ENCODE results near the gene RTBDN. TPM values are rescaled to one million over a fixed set of nuclear protein-coding genes. Genes with fewer than 3 reads are reported as not detected.
"Not testable (repeated sequence)": the region's sequence is repeated elsewhere in the genome, so short reads cannot be mapped to it uniquely, and the experiment has no call there.

The RTBDN gene
- total RNA-seq, 4 donors from 2014 or later: not detected

GRCh38 chr19:12833418-12833737 lies 1.0 kb downstream of the RTBDN start:
- H3K27me3 ChIP-seq: peaks cover 97% of the 10 kb centered on the region
- no peak for TF ChIP-seq POLR2AphosphoS5 (IDR thresholded peaks at IDR 0.05)
- TF ChIP-seq EP300 (IDR thresholded peaks at IDR 0.05; ENCODE audit: low read depth): no peak
- TF ChIP-seq CTCF (IDR thresholded peaks at IDR 0.05): no peak
- no peak for TF ChIP-seq POLR2A (IDR thresholded peaks at IDR 0.05)
- in situ Hi-C loops (cut with MboI; ENCODE audit: low pct_ligation_motif_present in 1 of 4, low pct_unique_long_range_greater_than_20kb in 1 of 4, low sequenced_read_pairs in 3 of 4): no loop called here

GRCh38 chr19:12828494-12828893 lies 5.9 kb downstream of the RTBDN start:
- no peak for TF ChIP-seq POLR2AphosphoS5 (IDR thresholded peaks at IDR 0.05)
- TF ChIP-seq EP300 (IDR thresholded peaks at IDR 0.05; ENCODE audit: low read depth): no peak
- TF ChIP-seq POLR2A (IDR thresholded peaks at IDR 0.05): no peak
- TF ChIP-seq CTCF (IDR thresholded peaks at IDR 0.05): no peak
- peak; percentile 67 for DNase-seq
- Histone ChIP-seq H3K4me3 (no peak overlapping the region), H3K9me3 (no peaks in the 10 kb centered on the region), H3K36me3 (no peaks in the 10 kb centered on the region), H3K4me1 (peaks cover 4 to 28% (median 17%) of the 10 kb centered on the region in 4 donors), H3K27ac (no peak overlapping the region), H3K27me3 (peaks cover 96% of the 10 kb centered on the region)
- intact Hi-C loops (cut with DNase I; ENCODE audit: low total_unique reads) (no loop called here), in situ Hi-C loops (cut with MboI; ENCODE audit: low pct_ligation_motif_present in 1 of 4, low pct_unique_long_range_greater_than_20kb in 1 of 4, low sequenced_read_pairs in 3 of 4) (no loop called here)
- WGBS, 2 donors (ENCODE audit: low coverage in 1 of 2): 3 to 17% methylated on average over 1 to 23 of the region's 23 CpGs

More at GRCh38 chr19:12833418-12833737, 1.0 kb downstream of the RTBDN start:
- no peak for DNase-seq
- intact Hi-C loops (cut with DNase I; ENCODE audit: low total_unique reads): no loop called here
- peak overlapping the region in 3 of 4 donors; percentile 24 to 56 (median 31) for H3K4me3 ChIP-seq
- no peaks in the 10 kb centered on the region for H3K36me3 ChIP-seq
- H3K9me3 ChIP-seq: no peaks in the 10 kb centered on the region
- H3K4me1 ChIP-seq: peaks cover 13 to 31% (median 22%) of the 10 kb centered on the region in 4 donors
- WGBS, 2 donors (ENCODE audit: low coverage in 1 of 2): 0% methylated on average over 5 of the region's 5 CpGs; no CpG with 5 or more reads in 1 of the 2 donors
- H3K27ac ChIP-seq: no peak overlapping the region

DNA sequence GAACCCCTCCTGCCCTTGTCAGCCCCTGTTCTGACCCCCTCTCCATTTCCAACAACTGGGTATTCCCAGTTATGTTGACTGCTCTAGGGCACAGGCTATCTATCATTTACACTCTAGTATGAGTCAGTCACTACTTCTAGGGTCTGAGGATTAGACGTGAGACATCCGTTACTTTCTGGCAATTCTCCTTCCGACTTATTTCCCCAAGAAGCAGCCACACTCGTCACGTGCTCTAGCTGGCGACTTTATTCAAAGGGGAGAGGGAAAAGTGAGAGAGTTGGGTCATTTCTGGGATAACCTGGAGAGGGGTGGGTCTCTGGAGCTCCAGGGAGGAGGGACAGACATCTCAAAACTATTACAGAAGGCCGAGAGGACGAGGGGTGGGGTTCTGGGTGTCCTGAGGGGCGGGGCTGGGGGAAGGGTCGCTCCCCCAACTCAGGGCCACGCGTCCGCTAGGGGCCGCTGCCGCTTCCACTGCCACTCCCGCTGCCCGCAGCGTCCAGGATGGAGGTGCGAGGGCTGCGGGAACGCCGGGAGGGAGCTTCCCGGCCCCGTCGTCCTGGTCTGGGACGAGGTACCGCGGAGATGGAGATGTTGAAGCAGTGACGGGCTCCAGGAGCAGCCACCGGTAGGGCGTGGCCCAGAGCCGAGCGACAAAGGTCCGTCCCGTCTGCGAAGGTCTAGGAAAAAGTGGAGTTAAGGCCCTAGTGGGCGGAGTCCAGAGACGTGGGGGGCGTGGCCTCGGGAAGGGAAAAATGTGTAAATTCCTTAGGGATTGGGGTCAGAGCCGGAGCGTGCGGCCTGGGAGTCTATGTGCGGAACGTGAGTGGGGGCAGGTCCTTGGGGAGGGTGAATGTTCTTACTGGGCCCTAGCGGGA lies 8.9 kb downstream of the RTBDN start:
- DNase-seq: no peak

GRCh38 chr19:12821761-12822160 lies 12.6 kb downstream of the RTBDN start:
- no peak for DNase-seq
- no peak overlapping the region for H3K27ac ChIP-seq
- no peak overlapping the region for H3K4me3 ChIP-seq
- TF ChIP-seq POLR2A (IDR thresholded peaks at IDR 0.05) (no peak), EP300 (IDR thresholded peaks at IDR 0.05; ENCODE audit: low read depth) (no peak), CTCF (IDR thresholded peaks at IDR 0.05) (no peak), POLR2AphosphoS5 (IDR thresholded peaks at IDR 0.05) (no peak)
- intact Hi-C loops (cut with DNase I; ENCODE audit: low total_unique reads) (no loop called here), in situ Hi-C loops (cut with MboI; ENCODE audit: low pct_ligation_motif_present in 1 of 4, low pct_unique_long_range_greater_than_20kb in 1 of 4, low sequenced_read_pairs in 3 of 4) (no loop called here)
- H3K4me1 ChIP-seq: peaks cover 0 to 7% (median 6%) of the 10 kb centered on the region in 4 donors
- WGBS, 2 donors (ENCODE audit: low coverage in 1 of 2): 80 to 87% methylated on average over 1 to 2 of the region's 2 CpGs
- H3K9me3 ChIP-seq: no peaks in the 10 kb centered on the region
- no peaks in the 10 kb centered on the region for H3K36me3 ChIP-seq
- peaks cover 31% of the 10 kb centered on the region for H3K27me3 ChIP-seq

More for the DNA sequence above, 8.9 kb downstream of the RTBDN start:
- intact Hi-C loops (cut with DNase I; ENCODE audit: low total_unique reads) (no loop called here), in situ Hi-C loops (cut with MboI; ENCODE audit: low pct_ligation_motif_present in 1 of 4, low pct_unique_long_range_greater_than_20kb in 1 of 4, low sequenced_read_pairs in 3 of 4) (no loop called here)
- H3K27ac ChIP-seq: no peak overlapping the region
- H3K27me3 ChIP-seq: peaks cover 68% of the 10 kb centered on the region
- H3K4me1 ChIP-seq: peaks cover 0 to 17% (median 6%) of the 10 kb centered on the region in 4 donors
- TF ChIP-seq CTCF (IDR thresholded peaks at IDR 0.05) (peak in 3 of 5 experiments; percentile 19 to 36 (median 36)), POLR2A (IDR thresholded peaks at IDR 0.05) (no peak)
- H3K36me3 ChIP-seq: no peaks in the 10 kb centered on the region
- H3K4me3 ChIP-seq: no peak overlapping the region
- 4 to 8% methylated on average over 9 to 46 of the region's 46 CpGs for WGBS, 2 donors (ENCODE audit: low coverage in 1 of 2)
- H3K9me3 ChIP-seq: no peaks in the 10 kb centered on the region

DNA sequence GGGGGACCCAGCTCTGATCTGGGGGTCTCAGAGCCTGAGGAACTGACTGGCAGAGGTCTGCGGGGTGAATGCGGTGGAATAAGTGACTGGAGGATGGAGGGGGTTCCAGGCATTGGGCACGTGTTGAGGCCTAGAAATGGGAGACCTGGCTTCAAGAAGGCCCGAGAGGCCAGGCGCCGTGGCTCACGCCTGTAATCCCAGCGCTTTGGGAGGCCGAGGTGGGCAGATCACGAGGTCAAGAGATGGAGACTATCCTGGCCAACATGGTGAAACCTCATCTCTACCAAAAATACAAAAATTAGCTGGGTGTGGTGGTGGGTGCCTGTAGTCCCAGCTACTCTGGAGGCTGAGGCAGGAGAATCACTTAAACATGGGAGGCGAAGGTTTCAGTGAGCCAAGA lies 16.6 kb downstream of the RTBDN start:
- H3K4me3 ChIP-seq; DNase-seq; H3K27ac ChIP-seq; intact Hi-C loops (cut with DNase I; ENCODE audit: low total_unique reads); H3K9me3 ChIP-seq; H3K27me3 ChIP-seq; H3K4me1 ChIP-seq; in situ Hi-C loops (cut with MboI; ENCODE audit: low pct_ligation_motif_present in 1 of 4, low pct_unique_long_range_greater_than_20kb in 1 of 4, low sequenced_read_pairs in 3 of 4); H3K36me3 ChIP-seq: not testable (repeated sequence)
- 90% methylated on average over 1 to 11 of the region's 11 CpGs for WGBS, 2 donors (ENCODE audit: low coverage in 1 of 2)

DNA sequence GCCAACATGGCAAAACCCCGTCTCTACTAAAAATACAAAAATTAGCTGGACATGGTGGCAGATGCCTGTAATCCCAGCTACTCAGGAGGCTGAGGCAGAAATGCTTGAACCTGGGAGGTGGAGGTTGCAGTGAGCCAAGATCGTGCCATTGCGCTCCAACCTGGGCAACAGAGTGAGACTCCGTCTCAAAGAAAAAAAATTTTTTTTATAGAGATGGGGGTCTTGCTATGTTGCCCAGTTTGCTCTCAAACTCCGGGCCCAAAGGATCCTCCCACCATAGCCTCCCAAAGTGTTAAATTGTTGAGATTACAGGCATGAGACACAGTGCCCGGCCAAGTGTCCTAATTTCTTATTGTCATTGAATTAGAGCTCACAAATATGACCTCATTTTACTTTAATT lies 17.2 kb downstream of the RTBDN start:
- in situ Hi-C loops (cut with MboI; ENCODE audit: low pct_ligation_motif_present in 1 of 4, low pct_unique_long_range_greater_than_20kb in 1 of 4, low sequenced_read_pairs in 3 of 4); H3K36me3 ChIP-seq; H3K4me1 ChIP-seq; H3K9me3 ChIP-seq; H3K27me3 ChIP-seq; H3K4me3 ChIP-seq; H3K27ac ChIP-seq; intact Hi-C loops (cut with DNase I; ENCODE audit: low total_unique reads); DNase-seq: not testable (repeated sequence)
- 84 to 89% methylated on average over 2 to 6 of the region's 6 CpGs for WGBS, 2 donors (ENCODE audit: low coverage in 1 of 2)

Data from transverse colon (tissue), 4 donors.